Astrocyte (in vitro differentiated cells and primary cell): Measurements from ENCODE around the gene MCAM. TPM values are rescaled to one million over a fixed set of nuclear protein-coding genes. Genes with fewer than 3 reads are reported as not detected.
A peak's percentile ranks its signal among the peaks of the same experiment; 100 is the strongest.

Source experiments
- DNase-seq: peaks from one replicate; pipeline ENCODE4 v3.0.0-alpha.2; 2010; ENCODE audit warnings: low read depth
- FAIRE-seq: peaks from 2 replicates; lab custom pipeline; 2011; peaks lifted over from hg19 to GRCh38; lab: Jason Lieb, UNC
- H2AFZ ChIP-seq: 2 replicates; pipeline ENCODE4 v1.6.0; 2012; ENCODE audit warnings: low read depth, low read length, inconsistent platforms
- H3K27ac ChIP-seq: 2 replicates; pipeline ENCODE4 v1.5.1; 2011; ENCODE audit warnings: low read depth, low read length, inconsistent platforms
- H3K27me3 ChIP-seq: 2 replicates; pipeline ENCODE4 v1.6.0; 2011; ENCODE audit warnings: low read length, inconsistent platforms; ENCODE audit not compliant: insufficient read depth
- H3K36me3 ChIP-seq: 2 replicates; pipeline ENCODE4 v1.5.1; 2011; ENCODE audit warnings: low read length, inconsistent platforms; ENCODE audit not compliant: insufficient read depth
- H3K4me1 ChIP-seq: 2 replicates; pipeline ENCODE4 v1.5.1; 2011; ENCODE audit warnings: low read length, inconsistent platforms; ENCODE audit not compliant: insufficient read depth
- H3K4me2 ChIP-seq: 2 replicates; pipeline ENCODE4 v1.6.0; 2012; ENCODE audit warnings: low read length, inconsistent platforms
- H3K4me3 ChIP-seq: 2 replicates; pipeline ENCODE4 v1.5.1; 2011; ENCODE audit warnings: low read depth, mild to moderate bottlenecking, low read length, inconsistent platforms; ENCODE audit not compliant: insufficient read depth
- H3K79me2 ChIP-seq: 2 replicates; pipeline ENCODE4 v1.6.0; 2012; ENCODE audit warnings: mild to moderate bottlenecking, low read length, inconsistent platforms; ENCODE audit not compliant: insufficient read depth
- H3K9ac ChIP-seq: 2 replicates; pipeline ENCODE4 v1.6.0; 2012; ENCODE audit warnings: mild to moderate bottlenecking, low read length, inconsistent platforms
- H3K9me3 ChIP-seq: 2 replicates; pipeline ENCODE4 v1.5.1; 2012; ENCODE audit warnings: low read depth, mild to moderate bottlenecking, low read length, inconsistent platforms; ENCODE audit not compliant: insufficient read depth
- H4K20me1 ChIP-seq: 2 replicates; pipeline ENCODE4 v1.6.0; 2012; ENCODE audit warnings: low read length, inconsistent platforms; ENCODE audit not compliant: insufficient read depth
- H3K27ac Mint-ChIP-seq: one replicate; pipeline ENCODE4 v1.8.0; 2021; ENCODE audit warnings: mild to moderate bottlenecking, mixed read lengths; ENCODE audit not compliant: unreplicated experiment
- H3K27me3 Mint-ChIP-seq: one replicate; pipeline ENCODE4 v1.8.0; 2021; ENCODE audit warnings: low read depth, mixed read lengths; ENCODE audit not compliant: unreplicated experiment
- H3K36me3 Mint-ChIP-seq: one replicate; pipeline ENCODE4 v1.8.0; 2021; ENCODE audit warnings: low read depth, mixed read lengths; ENCODE audit not compliant: unreplicated experiment
- H3K4me1 Mint-ChIP-seq: one replicate; pipeline ENCODE4 v1.8.0; 2021; ENCODE audit warnings: low read depth, mixed read lengths; ENCODE audit not compliant: unreplicated experiment
- H3K4me3 Mint-ChIP-seq: one replicate; pipeline ENCODE4 v1.8.0; 2021; ENCODE audit warnings: mild to moderate bottlenecking, moderate library complexity, mixed read lengths; ENCODE audit not compliant: unreplicated experiment
- H3K9me3 Mint-ChIP-seq: one replicate; pipeline ENCODE4 v1.8.0; 2021; ENCODE audit warnings: mild to moderate bottlenecking, mixed read lengths; ENCODE audit not compliant: unreplicated experiment
- EZH2 ChIP-seq: IDR thresholded peaks from 2 replicates; pipeline ENCODE4 v1.6.1; 2012; ENCODE audit warnings: mild to moderate bottlenecking, low read length, inconsistent platforms; ENCODE audit not compliant: insufficient read depth
- total RNA-seq: library from RNA; stranded (reverse); gene quantifications from 2 replicates; pipeline ENCODE4 v1.2.1, GENCODE V29; 2021
- TF ChIP-seq, protein P1 (sequence below): IDR thresholded peaks from 2 replicates; pipeline ENCODE4 v1.5.1; 2011; ENCODE audit warnings: low read depth, mild to moderate bottlenecking, inconsistent platforms, low read length, moderate library complexity; ENCODE audit not compliant: insufficient read depth

The MCAM gene
- total RNA-seq, 1 donor from 2014 or later, result 213 TPM

DNA sequence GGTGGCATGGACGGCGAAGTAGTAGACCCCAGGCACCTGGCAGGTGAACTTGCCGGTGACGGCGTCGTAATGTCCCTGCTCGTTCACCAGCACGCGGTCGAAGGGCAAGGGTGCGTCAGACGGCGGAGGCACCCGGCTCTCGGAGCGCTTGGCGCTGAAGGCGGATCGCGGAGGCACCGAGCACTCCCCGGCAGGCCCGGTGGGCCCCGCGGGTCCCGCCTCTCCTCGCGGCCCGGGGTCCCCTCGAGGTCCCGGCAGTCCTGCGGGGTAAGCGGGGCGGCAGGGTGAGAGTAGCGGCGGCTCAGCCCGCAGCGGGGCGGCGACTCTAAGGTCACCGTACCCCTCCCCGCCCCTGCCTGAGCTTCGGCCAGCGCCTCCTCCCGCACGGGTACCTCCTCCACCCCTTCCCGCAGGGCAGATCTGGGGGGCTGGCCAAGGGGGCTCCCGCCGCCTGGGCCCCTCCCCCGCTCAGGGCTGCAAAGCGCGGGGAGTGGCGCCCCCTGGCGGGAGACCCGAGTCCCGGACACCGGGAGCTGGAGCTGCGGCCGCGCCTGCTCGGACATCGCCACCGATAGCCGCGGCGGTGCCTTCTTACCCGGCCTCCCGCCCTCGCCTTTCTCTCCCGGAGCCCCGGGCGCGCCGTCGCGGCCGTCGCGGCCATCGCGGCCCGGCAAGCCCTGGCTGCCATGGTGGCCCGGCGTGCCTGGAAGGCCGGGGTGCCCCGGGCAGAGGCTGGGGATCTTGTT, 22.8 kb upstream of the MCAM start:
- Histone ChIP-seq H4K20me1 (peaks cover 9% of the 10 kb centered on the region), H3K27ac (no peak overlapping the region), H3K9me3 (no peaks in the 10 kb centered on the region), H3K36me3 (no peaks in the 10 kb centered on the region), H3K9ac (peak overlapping the region; percentile 75), H2AFZ (peak overlapping the region; percentile 72), H3K4me3 (peak overlapping the region; percentile 54), H3K4me1 (peaks cover 43% of the 10 kb centered on the region), H3K79me2 (peaks cover 30% of the 10 kb centered on the region), H3K27me3 (peaks cover 6% of the 10 kb centered on the region), H3K4me2 (peak overlapping the region; percentile 86)
- H3K36me3 Mint-ChIP-seq, result peaks cover 6% of the 10 kb centered on the region
- H3K4me1 Mint-ChIP-seq, result peaks cover 15% of the 10 kb centered on the region
- H3K27ac Mint-ChIP-seq, result no peak overlapping the region
- DNase-seq (no peak), FAIRE-seq (no peak)
- peaks cover 31% of the 10 kb centered on the region for H3K27me3 Mint-ChIP-seq
- H3K4me3 Mint-ChIP-seq, result peak overlapping the region; percentile 78
- TF ChIP-seq, protein P1, sequence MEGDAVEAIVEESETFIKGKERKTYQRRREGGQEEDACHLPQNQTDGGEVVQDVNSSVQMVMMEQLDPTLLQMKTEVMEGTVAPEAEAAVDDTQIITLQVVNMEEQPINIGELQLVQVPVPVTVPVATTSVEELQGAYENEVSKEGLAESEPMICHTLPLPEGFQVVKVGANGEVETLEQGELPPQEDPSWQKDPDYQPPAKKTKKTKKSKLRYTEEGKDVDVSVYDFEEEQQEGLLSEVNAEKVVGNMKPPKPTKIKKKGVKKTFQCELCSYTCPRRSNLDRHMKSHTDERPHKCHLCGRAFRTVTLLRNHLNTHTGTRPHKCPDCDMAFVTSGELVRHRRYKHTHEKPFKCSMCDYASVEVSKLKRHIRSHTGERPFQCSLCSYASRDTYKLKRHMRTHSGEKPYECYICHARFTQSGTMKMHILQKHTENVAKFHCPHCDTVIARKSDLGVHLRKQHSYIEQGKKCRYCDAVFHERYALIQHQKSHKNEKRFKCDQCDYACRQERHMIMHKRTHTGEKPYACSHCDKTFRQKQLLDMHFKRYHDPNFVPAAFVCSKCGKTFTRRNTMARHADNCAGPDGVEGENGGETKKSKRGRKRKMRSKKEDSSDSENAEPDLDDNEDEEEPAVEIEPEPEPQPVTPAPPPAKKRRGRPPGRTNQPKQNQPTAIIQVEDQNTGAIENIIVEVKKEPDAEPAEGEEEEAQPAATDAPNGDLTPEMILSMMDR, result peak; percentile 36
- no peak for TF ChIP-seq EZH2
- peaks cover 2% of the 10 kb centered on the region for H3K9me3 Mint-ChIP-seq

DNA sequence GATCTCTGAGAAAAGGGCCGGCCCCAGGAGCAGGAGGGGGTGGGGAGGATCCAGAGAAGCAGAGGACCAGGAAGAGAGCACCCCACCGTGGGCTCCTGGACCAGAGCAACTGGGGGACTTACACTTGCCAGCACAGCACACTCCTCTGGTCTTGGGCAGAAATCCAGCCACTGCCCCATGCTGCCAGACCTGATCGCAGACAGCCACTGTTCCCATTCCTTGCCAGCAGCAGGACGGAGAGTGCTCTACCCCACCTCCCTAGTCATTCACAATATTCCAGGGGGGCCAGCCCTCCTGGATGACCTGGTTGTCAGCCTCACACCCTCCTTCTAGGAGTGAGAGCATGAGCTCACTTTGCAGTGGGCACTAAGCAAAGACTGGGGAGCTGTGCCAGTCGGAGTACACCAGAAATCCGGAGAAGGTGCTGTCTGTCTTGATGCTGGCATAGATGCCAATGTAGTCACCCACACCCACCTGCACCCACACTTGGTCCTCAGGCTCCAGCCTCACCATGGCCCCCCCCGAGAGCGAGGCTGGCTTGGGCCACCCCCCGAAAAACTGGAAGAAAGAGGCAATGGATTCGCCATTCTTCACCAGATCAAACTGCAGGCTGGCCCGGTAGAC, 22.1 kb upstream of the MCAM start:
- Mint-ChIP-seq H3K4me3 (peak overlapping the region; percentile 78), H3K36me3 (peaks cover 6% of the 10 kb centered on the region), H3K4me1 (peaks cover 15% of the 10 kb centered on the region), H3K27me3 (peaks cover 24% of the 10 kb centered on the region), H3K9me3 (peaks cover 2% of the 10 kb centered on the region), H3K27ac (peak overlapping the region; percentile 83)
- H3K9ac ChIP-seq, result peak overlapping the region; percentile 75
- H3K27me3 ChIP-seq, result peaks cover 6% of the 10 kb centered on the region
- H3K4me3 ChIP-seq, result peak overlapping the region; percentile 54
- peak overlapping the region; percentile 86 for H3K4me2 ChIP-seq
- DNase-seq (no peak), FAIRE-seq (no peak)
- no peaks in the 10 kb centered on the region for H3K9me3 ChIP-seq
- peaks cover 9% of the 10 kb centered on the region for H4K20me1 ChIP-seq
- H3K36me3 ChIP-seq, result no peaks in the 10 kb centered on the region
- H3K4me1 ChIP-seq, result peaks cover 43% of the 10 kb centered on the region
- peaks cover 32% of the 10 kb centered on the region for H3K79me2 ChIP-seq
- peak overlapping the region; percentile 72 for H2AFZ ChIP-seq
- H3K27ac ChIP-seq, result no peak overlapping the region
- peak; percentile 12 for TF ChIP-seq EZH2
- TF ChIP-seq, protein P1, result no peak
